GM21423 (cell line): ENCODE measurements around the gene PRR18.
"Not testable (repeated sequence)": the region's sequence is repeated elsewhere in the genome, so short reads cannot be mapped to it uniquely, and the experiment has no call there.

Source experiments
- ATAC-seq: cut with Tn5 transposase; IDR thresholded peaks from one replicate; pipeline ENCODE4 v1.9.1; 2021; ENCODE audit warnings: mild to moderate bottlenecking, moderate library complexity; ENCODE audit not compliant: unreplicated experiment

Gene PRR18, protein sequence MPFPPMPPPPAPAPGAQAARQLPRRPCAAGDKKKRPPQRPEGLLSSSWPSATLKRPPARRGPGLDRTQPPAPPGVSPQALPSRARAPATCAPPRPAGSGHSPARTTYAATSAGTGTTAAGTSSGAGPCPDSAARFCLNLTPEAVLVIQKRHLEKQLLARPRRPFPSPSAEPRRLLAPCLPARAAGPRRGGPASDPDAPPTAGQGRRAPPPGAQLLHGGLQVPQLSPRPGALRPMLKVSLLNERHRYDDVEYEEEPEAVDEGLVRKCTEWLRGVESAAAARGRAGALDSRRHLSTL

GRCh38 chr6:166308033-166308768, at the start of gene PRR18:
TSS of gene PRR18 (minus strand) at chr6:166308392. CDS start at chr6:166308142, 250 bp downstream.
- peak; percentile 40 for ATAC-seq

DNA sequence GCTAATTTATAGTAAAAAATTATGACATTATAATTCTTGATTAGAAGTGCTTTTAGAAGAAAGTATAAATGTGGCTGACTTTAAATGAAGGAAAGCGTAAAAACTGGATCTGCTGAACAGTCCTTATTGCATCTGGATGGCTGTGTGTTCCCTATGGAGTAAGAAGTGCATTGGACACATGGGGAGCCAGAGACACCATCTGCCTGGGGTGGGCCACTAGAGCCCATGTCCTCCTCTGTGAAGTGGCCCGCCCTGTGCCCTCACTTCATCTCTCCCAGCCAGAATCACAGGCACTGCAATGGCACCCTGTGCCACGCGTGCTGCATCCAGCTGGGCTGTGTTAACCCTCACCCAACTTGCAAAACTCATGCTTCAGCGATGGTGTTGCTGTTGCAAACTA, 47.4 kb upstream of the PRR18 start:
- no peak for ATAC-seq

DNA sequence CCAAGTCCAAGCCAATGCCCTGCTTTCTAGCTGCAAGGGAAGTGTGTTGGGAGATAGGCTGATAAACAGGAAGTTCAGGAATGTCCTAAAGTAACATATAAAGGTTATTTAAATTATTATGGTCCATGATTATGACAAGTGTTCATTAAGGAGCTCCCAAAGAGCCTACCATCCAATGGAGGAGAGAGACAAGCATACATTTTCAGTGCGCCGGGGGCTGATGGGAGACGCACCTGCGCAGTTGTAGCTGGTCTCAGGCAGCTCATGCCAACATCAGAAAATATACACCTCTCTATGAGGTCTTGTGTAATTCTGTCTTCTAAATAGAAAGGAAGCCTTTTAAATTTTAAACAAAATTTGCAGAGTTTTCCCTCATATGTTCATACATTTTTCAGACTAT, 46.8 kb upstream of the PRR18 start:
- no peak for ATAC-seq

DNA sequence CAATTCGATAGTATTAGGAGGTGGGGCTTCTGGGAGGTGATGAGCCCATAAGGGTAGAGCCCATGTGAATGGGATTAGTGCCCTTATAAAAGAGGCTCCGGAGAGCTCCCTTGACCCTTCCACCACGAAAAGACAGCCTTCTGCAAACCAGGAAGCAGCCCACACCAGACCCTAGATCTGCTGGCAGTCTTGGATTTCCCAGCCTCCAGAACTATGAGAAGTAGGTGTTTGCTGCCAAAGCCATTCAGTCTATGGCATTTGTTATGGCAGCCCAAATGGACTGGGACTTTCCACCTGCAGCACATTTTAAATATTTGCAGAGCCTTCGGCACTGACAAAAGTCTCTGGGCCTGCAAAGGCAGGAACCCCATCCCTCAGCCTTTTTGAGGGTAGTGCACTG, 46.0 kb upstream of the PRR18 start:
- ATAC-seq: no peak

- ATAC-seq: no peak
These were observed 45.3 kb upstream of the PRR18 start for GRCh38 chr6:166353507-166353906.

- no peak for ATAC-seq
These were observed 44.7 kb upstream of the PRR18 start for GRCh38 chr6:166352923-166353322.

GRCh38 chr6:166351715-166352285, 43.6 kb upstream of the PRR18 start:
- ATAC-seq: peak; percentile 98

GRCh38 chr6:166348305-166348949, 40.2 kb upstream of the PRR18 start:
- no peak for ATAC-seq

- no peak for ATAC-seq
These were observed 38.8 kb upstream of the PRR18 start for GRCh38 chr6:166346965-166347364.

DNA sequence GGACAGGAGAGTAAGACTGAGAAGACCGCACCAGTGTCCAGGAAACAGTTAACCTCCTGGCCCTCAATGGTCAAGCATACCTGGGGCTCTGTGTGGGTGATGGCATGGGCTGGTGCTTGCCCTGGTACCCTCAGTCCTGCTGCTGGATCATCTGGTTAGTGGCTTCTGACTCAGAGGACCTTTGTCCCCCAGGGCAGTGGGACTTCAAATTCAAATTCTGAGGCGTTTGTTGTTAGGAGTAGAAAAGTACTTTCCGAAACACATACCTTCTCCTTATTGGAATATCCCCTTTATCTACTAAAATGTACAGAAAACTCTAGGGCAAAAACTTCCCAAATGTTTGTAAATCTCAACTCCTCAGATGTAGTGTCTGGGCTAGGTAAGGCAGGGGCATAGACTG, 38.3 kb upstream of the PRR18 start:
- ATAC-seq: no peak

DNA sequence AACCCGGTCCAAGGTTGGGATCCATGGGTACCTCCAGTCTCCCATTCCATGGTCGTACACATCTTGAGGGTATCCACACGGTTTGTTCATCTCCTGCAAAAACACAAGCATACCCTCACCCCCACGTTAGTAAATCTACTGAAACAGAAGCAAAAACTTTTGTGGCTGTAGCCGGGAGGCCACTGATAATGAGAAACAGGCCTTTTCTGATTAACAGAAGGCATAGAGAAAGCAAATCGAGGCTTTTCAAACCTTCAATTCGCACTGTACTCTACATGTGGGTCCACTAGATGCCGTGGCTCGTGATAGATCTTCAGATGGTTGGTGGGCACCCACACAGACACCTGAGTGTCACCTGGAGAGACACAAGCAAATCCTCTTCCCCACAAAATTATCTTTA, 37.5 kb upstream of the PRR18 start:
- not testable (repeated sequence) for ATAC-seq

DNA sequence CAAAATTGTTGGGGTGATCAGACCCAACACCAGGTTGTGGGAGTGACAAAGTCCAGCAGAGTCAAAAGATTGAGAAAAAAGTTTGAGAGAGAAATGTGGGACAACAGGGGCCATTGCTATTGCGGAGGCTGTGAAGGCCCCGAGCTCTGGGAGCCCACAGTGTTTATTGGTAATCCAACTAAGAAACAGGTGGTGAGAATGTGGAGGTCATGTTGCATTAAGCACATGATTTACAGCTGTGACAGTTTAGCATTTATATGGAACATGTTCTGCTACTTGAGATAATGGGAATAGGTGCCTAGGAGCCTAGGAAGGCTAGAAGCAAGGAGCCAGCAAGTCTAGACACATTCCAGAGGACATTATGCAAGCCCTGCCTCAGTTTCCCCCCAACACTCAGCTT, 36.7 kb upstream of the PRR18 start:
- ATAC-seq: not testable (repeated sequence)

DNA sequence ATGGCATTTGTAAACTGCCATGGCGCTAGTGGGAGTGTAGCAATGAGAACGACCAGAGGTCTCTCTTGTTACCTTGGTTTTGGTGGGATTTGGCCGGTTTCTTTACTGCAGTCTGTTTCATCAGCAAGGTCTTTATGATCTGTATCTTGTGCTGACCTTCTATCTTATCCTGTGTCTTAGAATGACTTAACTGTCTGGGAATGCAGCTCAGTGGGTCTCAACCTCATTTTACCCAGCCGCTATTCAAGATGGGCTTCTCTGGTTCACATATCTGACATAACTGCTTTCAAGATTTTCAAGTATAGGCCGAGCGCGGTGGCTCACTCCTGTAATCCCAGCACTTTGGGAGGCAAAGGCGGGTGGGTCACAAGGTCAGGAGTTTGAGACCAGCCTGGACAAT, 36.0 kb upstream of the PRR18 start:
- no peak for ATAC-seq

- peak; percentile 26 for ATAC-seq
These were observed 34.9 kb upstream of the PRR18 start for GRCh38 chr6:166343150-166343487.

GRCh38 chr6:166342349-166343149, 34.4 kb upstream of the PRR18 start, which contains the start of gene SFT2D1:
TSS of gene SFT2D1 (minus strand) at chr6:166342545. CDS start at chr6:166342481, 64 bp downstream.
- ATAC-seq: peak; percentile 93

- no peak for ATAC-seq
These were observed 33.8 kb upstream of the PRR18 start for GRCh38 chr6:166341977-166342348.

GRCh38 chr6:166341464-166341863, 33.3 kb upstream of the PRR18 start:
- ATAC-seq: no peak

GRCh38 chr6:166338854-166339253, 30.7 kb upstream of the PRR18 start:
- ATAC-seq: no peak

DNA sequence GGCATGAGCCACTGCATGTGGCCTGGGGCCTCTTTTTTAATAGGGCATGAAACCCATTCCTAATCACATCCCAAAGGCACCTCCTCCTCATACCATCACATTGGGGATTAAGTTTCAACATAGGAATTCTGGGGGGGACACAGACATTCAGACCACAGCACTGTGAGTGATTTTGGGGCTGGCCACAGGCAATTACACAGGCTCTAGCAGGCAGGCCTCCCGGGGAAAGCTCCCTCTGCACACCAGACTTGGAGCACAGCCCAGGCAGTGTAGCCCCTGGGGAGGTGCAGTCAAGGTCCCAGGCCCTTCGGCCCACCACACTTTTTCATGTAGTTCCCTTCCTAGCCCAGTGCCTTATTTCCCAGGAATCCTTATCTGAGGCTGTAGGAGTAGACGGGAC, 28.7 kb upstream of the PRR18 start:
- ATAC-seq: no peak

- peak; percentile 48 for ATAC-seq
These were observed 27.4 kb upstream of the PRR18 start for GRCh38 chr6:166335378-166336302.
